Uterus (tissue), 4 donors: ENCODE measurements around the gene HBEGF. TPM values are rescaled to one million over a fixed set of nuclear protein-coding genes. Genes with fewer than 3 reads are reported as not detected.

Experiments used
- DNase-seq, 2 donors: peaks; one replicate each; pipeline ENCODE4 v3.0.0-alpha.2; 2019 to 2020
- H3K27ac ChIP-seq, 2 donors: fragments of 200-600 bp; sonication (generic); 1 replicate in 1 of 2; 2 replicates in 1 of 2; pipeline ENCODE4 v1.5.1; 2016 to 2018
- H3K27me3 ChIP-seq, 2 donors: fragments of 200-600 bp; sonication (generic); one replicate each; pipeline ENCODE4 v1.5.1; 2018 to 2019; ENCODE audit warnings: control low read depth in 1 of 2
- H3K36me3 ChIP-seq, 2 donors: fragments of 200-600 bp; sonication (generic); one replicate each; pipeline ENCODE4 v1.5.1; 2019; ENCODE audit warnings: control low read depth in 1 of 2
- H3K4me1 ChIP-seq, 2 donors: fragments of 200-600 bp; sonication (generic); one replicate each; pipeline ENCODE4 v1.5.1; 2018 to 2019; ENCODE audit warnings: control low read depth in 1 of 2
- H3K4me3 ChIP-seq, 2 donors: fragments of 200-600 bp; sonication (generic); 1 replicate in 1 of 2; 2 replicates in 1 of 2; pipeline ENCODE4 v1.5.1; 2018 to 2019; ENCODE audit warnings: mild to moderate bottlenecking in 1 of 2
- H3K9me3 ChIP-seq, 2 donors: fragments of 200-600 bp; sonication (generic); one replicate each; pipeline ENCODE4 v1.5.1; 2019; ENCODE audit warnings: control low read depth in 1 of 2
- CTCF ChIP-seq, 4 experiments: fragments of 200-600 bp in 2 of 4; fragments of 450-650 bp in 2 of 4; sonication (generic) in 2 of 4; IDR thresholded peaks; one replicate each; pipeline ENCODE4 v1.5.1; 2016 to 2019; ENCODE audit warnings: antibody characterized with exemption in 4 of 4, mild to moderate bottlenecking in 2 of 4, moderate library complexity in 1 of 4
- POLR2A ChIP-seq, 2 donors: fragments of 450-650 bp; IDR thresholded peaks; one replicate each; pipeline ENCODE4 v1.6.1; 2016; ENCODE audit warnings: antibody characterized with exemption in 2 of 2, mild to moderate bottlenecking in 1 of 2, moderate library complexity in 1 of 2
- intact Hi-C: fragments of 100-400 bp; cut with DNase I; formaldehyde crosslinking; loops from one replicate; pipeline ENCODE4 v1.15.1; 2023; ENCODE audit warnings: low total_unique reads
- total RNA-seq, 4 donors: library from RNA; depleted of rRNA in 3 of 4; stranded (reverse); fragments of >200 nt in 3 of 4; gene quantifications; one replicate each; pipeline versions ENCODE4 v1.1.0 to v1.2.4, GENCODE V29; 2014 to 2023
- donor health status: DM: yes; HTN: yes; CAD: no.

HBEGF gene
- total RNA-seq, 4 donors from 2014 or later: 0.77 to 24.4 (median 8.4) TPM

- TF ChIP-seq CTCF (IDR thresholded peaks at IDR 0.05): no peak
- no peak for TF ChIP-seq POLR2A (IDR thresholded peaks at IDR 0.05)
- Histone ChIP-seq H3K27me3 (no peaks in the 10 kb centered on the region), H3K4me3 (no peak overlapping the region), H3K4me1 (peaks cover 3 to 10% of the 10 kb centered on the region in 2 donors), H3K9me3 (no peaks in the 10 kb centered on the region), H3K36me3 (no peaks in the 10 kb centered on the region), H3K27ac (peak overlapping the region; percentile 75 to 81)
- no peak for DNase-seq
- intact Hi-C loops: no loop called here
Measured at GRCh38 chr5:140292212-140293036, 54.0 kb downstream of the HBEGF start.

- no peaks in the 10 kb centered on the region for H3K9me3 ChIP-seq
- no peak overlapping the region for H3K4me3 ChIP-seq
- no peak overlapping the region for H3K27ac ChIP-seq
- TF ChIP-seq POLR2A (IDR thresholded peaks at IDR 0.05) (no peak), CTCF (IDR thresholded peaks at IDR 0.05) (no peak)
- DNase-seq: no peak
- no peaks in the 10 kb centered on the region for H3K36me3 ChIP-seq
- H3K27me3 ChIP-seq: no peaks in the 10 kb centered on the region
- H3K4me1 ChIP-seq: peaks cover 3% of the 10 kb centered on the region in 2 donors
- intact Hi-C loops: no loop called here
Measured at GRCh38 chr5:140287801-140288521, 58.4 kb downstream of the HBEGF start.

- Histone ChIP-seq H3K4me3 (no peak overlapping the region), H3K27me3 (no peaks in the 10 kb centered on the region), H3K9me3 (no peaks in the 10 kb centered on the region), H3K36me3 (no peaks in the 10 kb centered on the region), H3K27ac (no peak overlapping the region), H3K4me1 (peaks cover 3% of the 10 kb centered on the region in 2 donors)
- no peak for DNase-seq
- intact Hi-C loops: no loop called here
- no peak for TF ChIP-seq POLR2A (IDR thresholded peaks at IDR 0.05)
- no peak for TF ChIP-seq CTCF (IDR thresholded peaks at IDR 0.05)
Measured at GRCh38 chr5:140286424-140286823, 60.0 kb downstream of the HBEGF start.

- DNase-seq: no peak
- TF ChIP-seq POLR2A (IDR thresholded peaks at IDR 0.05) (no peak), CTCF (IDR thresholded peaks at IDR 0.05) (no peak)
- no peak overlapping the region for H3K27ac ChIP-seq
- H3K9me3 ChIP-seq: no peaks in the 10 kb centered on the region
- no peaks in the 10 kb centered on the region for H3K36me3 ChIP-seq
- H3K4me3 ChIP-seq: no peak overlapping the region
- no peaks in the 10 kb centered on the region for H3K27me3 ChIP-seq
- H3K4me1 ChIP-seq: no peaks in the 10 kb centered on the region
- intact Hi-C loops: no loop called here
Measured at GRCh38 chr5:140284013-140284412, 62.4 kb downstream of the HBEGF start.

Other genes starting within 250 kb of the HBEGF start
- 10 to 100 TPM; 16.1 to 48.9 (median 22.2) TPM for gene PURA, start 232.5 kb downstream of the HBEGF start, total RNA-seq
- 10 to 100 TPM; 17.8 to 33.5 (median 31.2) TPM for gene IGIP, start 220.7 kb downstream of the HBEGF start, total RNA-seq
- gene CYSTM1, start 171.4 kb downstream of the HBEGF start, total RNA-seq: 10 to 100 TPM in 3 of 4 donors, 1 to 10 TPM in 1; 4.4 to 76.8 (median 45.3) TPM
- 100 to 1,000 TPM in 1 of 4 donors, 10 to 100 TPM in 3; 42.7 to 102 (median 70.9) TPM for gene PFDN1, start 43.5 kb downstream of the HBEGF start, total RNA-seq
- gene SLC4A9, start 13.6 kb upstream of the HBEGF start, total RNA-seq: under 1 TPM in 1 of 4 donors, not detected in 3; 0.12 TPM
- gene ANKHD1, start 55.2 kb upstream of the HBEGF start, total RNA-seq: 100 to 1,000 TPM; 106 to 200 (median 161) TPM
- gene EIF4EBP3, start 201.1 kb upstream of the HBEGF start, total RNA-seq: 1 to 10 TPM in 1 of 4 donors, not detected in 3; 7.8 TPM
- gene SRA1, start 210.9 kb upstream of the HBEGF start, total RNA-seq: 10 to 100 TPM in 3 of 4 donors, 1 to 10 TPM in 1; 2.6 to 32.6 (median 22.9) TPM
- gene APBB3, start 218.0 kb upstream of the HBEGF start, total RNA-seq: 10 to 100 TPM in 3 of 4 donors, 1 to 10 TPM in 1; 6.5 to 54.7 (median 27.4) TPM
- 10 to 100 TPM in 3 of 4 donors, 1 to 10 TPM in 1; 6.4 to 39.7 (median 21.7) TPM for gene SLC35A4, start 218.2 kb upstream of the HBEGF start, total RNA-seq